ENCODE measurements around the gene TMEFF2. TPM values are rescaled to one million over a fixed set of nuclear protein-coding genes. Genes with fewer than 3 reads are reported as not detected.
"Not testable (repeated sequence)": the region's sequence is repeated elsewhere in the genome, so short reads cannot be mapped to it uniquely, and the experiment has no call there.

TMEFF2 gene
- total RNA-seq, 2 experiments from 2014 or later, result not detected

- POLR2A ChIA-PET, result no interaction called here
- Mint-ChIP-seq H3K4me3 (no peak overlapping the region), H3K27me3 (no peaks in the 10 kb centered on the region), H3K9me3 (no peaks in the 10 kb centered on the region), H3K4me1 (no peaks in the 10 kb centered on the region), H3K36me3 (ENCODE audit: low read depth) (no peaks in the 10 kb centered on the region), H3K27ac (no peak overlapping the region)
- DNase-seq, result no peak
- CTCF ChIA-PET, result no interaction called here
Observed at GRCh38 chr2:192099742-192100141, 95.0 kb downstream of the TMEFF2 start.

GRCh38 chr2:192098814-192099491, 95.8 kb downstream of the TMEFF2 start:
- no peak overlapping the region for H3K4me3 Mint-ChIP-seq
- H3K36me3 Mint-ChIP-seq (ENCODE audit: low read depth), result no peaks in the 10 kb centered on the region
- ChIA-PET CTCF (no interaction called here), POLR2A (no interaction called here)
- H3K4me1 Mint-ChIP-seq, result no peaks in the 10 kb centered on the region
- no peaks in the 10 kb centered on the region for H3K9me3 Mint-ChIP-seq
- DNase-seq, result no peak
- H3K27ac Mint-ChIP-seq, result no peak overlapping the region
- H3K27me3 Mint-ChIP-seq, result no peaks in the 10 kb centered on the region

- no peaks in the 10 kb centered on the region for H3K9me3 Mint-ChIP-seq
- H3K4me3 Mint-ChIP-seq, result no peak overlapping the region
- CTCF ChIA-PET, result no interaction called here
- no peak overlapping the region for H3K27ac Mint-ChIP-seq
- H3K36me3 Mint-ChIP-seq (ENCODE audit: low read depth), result no peaks in the 10 kb centered on the region
- POLR2A ChIA-PET, result no interaction called here
- H3K27me3 Mint-ChIP-seq, result no peaks in the 10 kb centered on the region
- no peak for DNase-seq
- H3K4me1 Mint-ChIP-seq, result no peaks in the 10 kb centered on the region
Observed at GRCh38 chr2:192091476-192091875, 103.3 kb downstream of the TMEFF2 start.

- ChIA-PET POLR2A (no interaction called here), CTCF (no interaction called here)
- Mint-ChIP-seq H3K27ac (no peak overlapping the region), H3K27me3 (no peaks in the 10 kb centered on the region), H3K9me3 (no peaks in the 10 kb centered on the region), H3K36me3 (ENCODE audit: low read depth) (no peaks in the 10 kb centered on the region), H3K4me3 (no peak overlapping the region), H3K4me1 (no peaks in the 10 kb centered on the region)
- no peak for DNase-seq
Observed at GRCh38 chr2:192090911-192091310, 103.8 kb downstream of the TMEFF2 start.

GRCh38 chr2:192087398-192087958, 107.3 kb downstream of the TMEFF2 start:
- DNase-seq, result no peak
- ChIA-PET POLR2A (interaction anchor here (0.6 kb wide), 1 partner anchor 15 kb away, joined by 3 read pairs; no protein-coding TSS in a partner anchor), CTCF (interaction anchor here (1.2 kb wide), 1 partner anchor 10 kb away, joined by 4 read pairs; no protein-coding TSS in a partner anchor)
- Mint-ChIP-seq H3K36me3 (ENCODE audit: low read depth) (no peaks in the 10 kb centered on the region), H3K27ac (no peak overlapping the region), H3K27me3 (no peaks in the 10 kb centered on the region), H3K9me3 (no peaks in the 10 kb centered on the region), H3K4me3 (no peak overlapping the region), H3K4me1 (no peaks in the 10 kb centered on the region)

GRCh38 chr2:192082121-192082520, 112.6 kb downstream of the TMEFF2 start:
- no peak for DNase-seq
- Mint-ChIP-seq H3K4me3 (no peak overlapping the region), H3K27me3 (no peaks in the 10 kb centered on the region), H3K4me1 (no peaks in the 10 kb centered on the region), H3K36me3 (ENCODE audit: low read depth) (no peaks in the 10 kb centered on the region), H3K9me3 (no peaks in the 10 kb centered on the region), H3K27ac (no peak overlapping the region)
- ChIA-PET POLR2A (no interaction called here), CTCF (no interaction called here)

- H3K9me3 Mint-ChIP-seq; CTCF ChIA-PET; H3K4me1 Mint-ChIP-seq; H3K27me3 Mint-ChIP-seq; H3K4me3 Mint-ChIP-seq; H3K27ac Mint-ChIP-seq; DNase-seq; POLR2A ChIA-PET; H3K36me3 Mint-ChIP-seq (ENCODE audit: low read depth): not testable (repeated sequence)
Observed at GRCh38 chr2:192080096-192080495, 114.6 kb downstream of the TMEFF2 start.

- H3K4me1 Mint-ChIP-seq, result peaks cover 10% of the 10 kb centered on the region
- no peaks in the 10 kb centered on the region for H3K9me3 Mint-ChIP-seq
- POLR2A ChIA-PET, result no interaction called here
- no peaks in the 10 kb centered on the region for H3K36me3 Mint-ChIP-seq (ENCODE audit: low read depth)
- H3K27ac Mint-ChIP-seq, result no peak overlapping the region
- no peaks in the 10 kb centered on the region for H3K27me3 Mint-ChIP-seq
- CTCF ChIA-PET, result no interaction called here
- DNase-seq, result no peak
- H3K4me3 Mint-ChIP-seq, result no peak overlapping the region
Observed at GRCh38 chr2:192073878-192074277, 120.9 kb downstream of the TMEFF2 start.

GRCh38 chr2:192072778-192073177, 122.0 kb downstream of the TMEFF2 start:
- POLR2A ChIA-PET, result interaction anchor here (0.5 kb wide), 1 partner anchor 15 kb away, joined by 3 read pairs; no protein-coding TSS in a partner anchor
- Mint-ChIP-seq H3K36me3 (ENCODE audit: low read depth) (no peaks in the 10 kb centered on the region), H3K4me1 (peaks cover 10% of the 10 kb centered on the region), H3K27ac (no peak overlapping the region), H3K4me3 (no peak overlapping the region), H3K9me3 (no peaks in the 10 kb centered on the region), H3K27me3 (no peaks in the 10 kb centered on the region)
- no peak for DNase-seq
- CTCF ChIA-PET, result interaction anchor here (0.5 kb wide), 1 partner anchor 39 kb away, joined by 3 read pairs; no protein-coding TSS in a partner anchor

- no peaks in the 10 kb centered on the region for H3K9me3 Mint-ChIP-seq
- H3K4me1 Mint-ChIP-seq, result peaks cover 10% of the 10 kb centered on the region
- H3K27ac Mint-ChIP-seq, result no peak overlapping the region
- no peaks in the 10 kb centered on the region for H3K36me3 Mint-ChIP-seq (ENCODE audit: low read depth)
- H3K4me3 Mint-ChIP-seq, result no peak overlapping the region
- CTCF ChIA-PET, result no interaction called here
- DNase-seq, result no peak
- POLR2A ChIA-PET, result no interaction called here
- no peaks in the 10 kb centered on the region for H3K27me3 Mint-ChIP-seq
Observed at GRCh38 chr2:192072261-192072660, 122.5 kb downstream of the TMEFF2 start.

- POLR2A ChIA-PET, result no interaction called here
- no peak overlapping the region for H3K27ac Mint-ChIP-seq
- CTCF ChIA-PET, result no interaction called here
Observed at GRCh38 chr2:192070099-192070498, 124.6 kb downstream of the TMEFF2 start.

GRCh38 chr2:192069417-192069816, 125.3 kb downstream of the TMEFF2 start:
- H3K27me3 Mint-ChIP-seq, result no peaks in the 10 kb centered on the region
- no peaks in the 10 kb centered on the region for H3K36me3 Mint-ChIP-seq (ENCODE audit: low read depth)
- no peak for DNase-seq
- H3K9me3 Mint-ChIP-seq, result no peaks in the 10 kb centered on the region
- ChIA-PET CTCF (no interaction called here), POLR2A (no interaction called here)
- peaks cover 10% of the 10 kb centered on the region for H3K4me1 Mint-ChIP-seq
- H3K27ac Mint-ChIP-seq, result no peak overlapping the region
- no peak overlapping the region for H3K4me3 Mint-ChIP-seq

More at GRCh38 chr2:192070099-192070498, 124.6 kb downstream of the TMEFF2 start:
- Mint-ChIP-seq H3K9me3 (no peaks in the 10 kb centered on the region), H3K36me3 (ENCODE audit: low read depth) (no peaks in the 10 kb centered on the region), H3K4me3 (no peak overlapping the region), H3K4me1 (peaks cover 10% of the 10 kb centered on the region), H3K27me3 (no peaks in the 10 kb centered on the region)
- DNase-seq, result no peak

- Mint-ChIP-seq H3K4me3 (no peak overlapping the region), H3K27me3 (no peaks in the 10 kb centered on the region), H3K36me3 (ENCODE audit: low read depth) (no peaks in the 10 kb centered on the region), H3K9me3 (no peaks in the 10 kb centered on the region), H3K4me1 (peaks cover 10% of the 10 kb centered on the region), H3K27ac (no peak overlapping the region)
- POLR2A ChIA-PET, result no interaction called here
- CTCF ChIA-PET, result no interaction called here
- DNase-seq, result no peak
Observed at GRCh38 chr2:192068966-192069365, 125.8 kb downstream of the TMEFF2 start.

- ChIA-PET POLR2A (no interaction called here), CTCF (no interaction called here)
- no peak for DNase-seq
- Mint-ChIP-seq H3K27ac (no peak overlapping the region), H3K27me3 (no peaks in the 10 kb centered on the region), H3K9me3 (no peaks in the 10 kb centered on the region), H3K36me3 (ENCODE audit: low read depth) (no peaks in the 10 kb centered on the region), H3K4me1 (peaks cover 6% of the 10 kb centered on the region), H3K4me3 (no peak overlapping the region)
Observed at GRCh38 chr2:192067631-192068030, 127.1 kb downstream of the TMEFF2 start.
